OCI-LY3 (cell line): ENCODE data around the gene STK33.

Source experiments
- H2AFZ ChIP-seq: fragments of 200-600, 300-600 bp; shearing (Covaris generic); 2 replicates; pipeline ENCODE4 v1.6.0; 2014; ENCODE audit warnings: antibody characterized with exemption, low read depth, low read length
- H3K27ac ChIP-seq: fragments of 200-600, 300-600 bp; sonication (generic); 2 replicates; pipeline ENCODE4 v1.5.1; 2014; ENCODE audit warnings: mild to moderate bottlenecking, low read length, moderate library complexity, mixed read lengths
- H3K27me3 ChIP-seq: fragments of 200-600, 300-600 bp; sonication (generic); 2 replicates; pipeline ENCODE4 v1.6.1; 2014; ENCODE audit warnings: low read depth, low read length, mixed read lengths
- H3K36me3 ChIP-seq: fragments of 200-600, 300-600 bp; sonication (generic); replicated peaks from 2 replicates; pipeline ENCODE3; 2014; ENCODE audit warnings: low read depth, low read length, mixed read lengths
- H3K4me1 ChIP-seq: fragments of 300-600, 200-600 bp; sonication (generic); 2 replicates; pipeline ENCODE4 v1.6.1; 2014; ENCODE audit warnings: low read length, mixed read lengths
- H3K4me2 ChIP-seq: fragments of 200-600, 300-600 bp; sonication (generic); 2 replicates; pipeline ENCODE4 v1.6.1; 2014; ENCODE audit warnings: low read length, mixed read lengths
- H3K4me3 ChIP-seq: fragments of 300-600, 200-600 bp; sonication (generic); 2 replicates; pipeline ENCODE4 v1.5.1; 2014; ENCODE audit warnings: antibody characterized with exemption, mild to moderate bottlenecking, low read length, moderate library complexity
- H3K79me2 ChIP-seq: fragments of 300-600, 200-600 bp; shearing (Covaris generic); 2 replicates; pipeline ENCODE4 v1.6.1; 2014; ENCODE audit warnings: mild to moderate bottlenecking, low read length, mixed read lengths
- H3K9ac ChIP-seq: fragments of 300-600, 200-600 bp; shearing (Covaris generic); 2 replicates; pipeline ENCODE4 v1.6.0; 2014; ENCODE audit warnings: mild to moderate bottlenecking, low read length, moderate library complexity
- H3K9me3 ChIP-seq: fragments of 200-600, 300-600 bp; shearing (Covaris generic); 2 replicates; pipeline ENCODE4 v1.6.1; 2014; ENCODE audit warnings: low read length, mixed read lengths; ENCODE audit not compliant: insufficient read depth
- H4K20me1 ChIP-seq: fragments of 200-600, 300-600 bp; sonication (generic); 2 replicates; pipeline ENCODE4 v1.6.1; 2016; ENCODE audit warnings: low read length, mixed read lengths; ENCODE audit not compliant: insufficient read depth
- EZH2phosphoT487 ChIP-seq: fragments of 200-600 bp; shearing (Covaris generic); IDR thresholded peaks from 2 replicates; pipeline ENCODE4 v1.6.1; 2018; ENCODE audit warnings: antibody characterized with exemption, mixed run types, low read depth
- TF ChIP-seq, protein P1 (sequence below): fragments of 200-600, 300-600 bp; sonication (generic); IDR thresholded peaks from 2 replicates; pipeline ENCODE4 v1.5.1; 2014; ENCODE audit warnings: antibody characterized with exemption, low read length, low read depth

STK33 gene

DNA sequence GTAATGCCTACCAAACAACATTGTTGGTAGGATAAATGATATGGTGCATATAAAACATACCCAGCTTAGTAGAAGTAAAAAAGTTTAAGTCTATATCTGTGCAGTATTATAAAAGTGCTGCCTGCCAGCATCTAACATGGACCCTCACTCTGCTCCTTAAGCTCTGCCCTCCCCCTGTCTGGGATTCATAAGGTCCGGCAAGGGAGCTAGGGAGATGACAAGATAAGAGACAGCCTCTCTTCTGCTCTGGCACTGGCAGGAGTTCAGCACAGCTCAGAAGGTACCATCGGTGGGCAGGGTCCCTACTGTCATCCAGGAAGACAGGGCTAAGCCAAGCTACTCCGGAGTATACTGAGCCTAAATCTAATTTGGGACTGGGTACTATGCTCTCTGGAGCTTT is 45.6 kb upstream of the STK33 start:
- no peaks in the 10 kb centered on the region for H4K20me1 ChIP-seq
- H3K36me3 ChIP-seq, result peaks cover 26% of the 10 kb centered on the region
- no peak overlapping the region for H3K27ac ChIP-seq
- no peaks in the 10 kb centered on the region for H3K79me2 ChIP-seq
- H3K4me1 ChIP-seq, result peaks cover 3% of the 10 kb centered on the region
- H3K27me3 ChIP-seq, result peaks cover 5% of the 10 kb centered on the region; the same call in 1 of the 2 replicates
- H3K4me3 ChIP-seq, result no peak overlapping the region
- no peak overlapping the region for H3K4me2 ChIP-seq
- no peak overlapping the region for H3K9ac ChIP-seq
- H3K9me3 ChIP-seq, result no peaks in the 10 kb centered on the region; the same call in 1 of the 2 replicates
- no peak overlapping the region for H2AFZ ChIP-seq
- TF ChIP-seq, protein P1, sequence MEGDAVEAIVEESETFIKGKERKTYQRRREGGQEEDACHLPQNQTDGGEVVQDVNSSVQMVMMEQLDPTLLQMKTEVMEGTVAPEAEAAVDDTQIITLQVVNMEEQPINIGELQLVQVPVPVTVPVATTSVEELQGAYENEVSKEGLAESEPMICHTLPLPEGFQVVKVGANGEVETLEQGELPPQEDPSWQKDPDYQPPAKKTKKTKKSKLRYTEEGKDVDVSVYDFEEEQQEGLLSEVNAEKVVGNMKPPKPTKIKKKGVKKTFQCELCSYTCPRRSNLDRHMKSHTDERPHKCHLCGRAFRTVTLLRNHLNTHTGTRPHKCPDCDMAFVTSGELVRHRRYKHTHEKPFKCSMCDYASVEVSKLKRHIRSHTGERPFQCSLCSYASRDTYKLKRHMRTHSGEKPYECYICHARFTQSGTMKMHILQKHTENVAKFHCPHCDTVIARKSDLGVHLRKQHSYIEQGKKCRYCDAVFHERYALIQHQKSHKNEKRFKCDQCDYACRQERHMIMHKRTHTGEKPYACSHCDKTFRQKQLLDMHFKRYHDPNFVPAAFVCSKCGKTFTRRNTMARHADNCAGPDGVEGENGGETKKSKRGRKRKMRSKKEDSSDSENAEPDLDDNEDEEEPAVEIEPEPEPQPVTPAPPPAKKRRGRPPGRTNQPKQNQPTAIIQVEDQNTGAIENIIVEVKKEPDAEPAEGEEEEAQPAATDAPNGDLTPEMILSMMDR, result no peak
- no peak for TF ChIP-seq EZH2phosphoT487

GRCh38 chr11:8638300-8638699 is 44.3 kb upstream of the STK33 start:
- Histone ChIP-seq H3K36me3 (peaks cover 30% of the 10 kb centered on the region), H3K27me3 (peaks cover 5% of the 10 kb centered on the region; the same call in 1 of the 2 replicates), H3K27ac (no peak overlapping the region), H2AFZ (no peak overlapping the region), H4K20me1 (no peaks in the 10 kb centered on the region), H3K4me2 (no peak overlapping the region), H3K79me2 (no peaks in the 10 kb centered on the region), H3K4me1 (peaks cover 11% of the 10 kb centered on the region), H3K9ac (no peak overlapping the region), H3K9me3 (no peaks in the 10 kb centered on the region; the same call in 1 of the 2 replicates), H3K4me3 (no peak overlapping the region)
- no peak for TF ChIP-seq EZH2phosphoT487
- TF ChIP-seq, protein P1, result no peak

DNA sequence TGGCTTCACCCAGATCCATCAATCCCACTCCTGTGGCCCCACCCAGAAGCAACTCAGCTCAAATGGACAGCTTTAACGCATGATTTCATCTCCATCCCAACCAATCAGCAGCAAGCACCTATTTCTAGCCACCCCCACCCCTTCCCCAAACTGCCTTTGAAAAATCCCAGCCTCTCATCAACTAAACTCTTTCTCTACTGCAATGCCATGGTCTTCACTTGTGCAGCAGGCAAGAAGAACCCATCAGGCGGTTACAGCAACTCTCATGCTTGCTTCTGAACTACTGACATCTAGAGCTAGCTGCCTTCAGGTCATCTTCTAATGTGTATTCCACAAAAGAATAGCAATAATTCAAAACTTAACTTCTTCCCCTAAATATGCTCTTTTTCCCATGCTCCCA is 42.1 kb upstream of the STK33 start:
- TF ChIP-seq, protein P1, result no peak
- TF ChIP-seq EZH2phosphoT487, result no peak
- Histone ChIP-seq H3K36me3 (peaks cover 30% of the 10 kb centered on the region), H3K27ac (no peak overlapping the region), H3K4me3 (no peak overlapping the region), H3K9me3 (no peaks in the 10 kb centered on the region; the same call in 1 of the 2 replicates), H3K4me2 (no peak overlapping the region), H2AFZ (no peak overlapping the region), H3K27me3 (peaks cover 5% of the 10 kb centered on the region; the same call in 1 of the 2 replicates), H4K20me1 (no peaks in the 10 kb centered on the region), H3K9ac (no peak overlapping the region), H3K79me2 (no peaks in the 10 kb centered on the region), H3K4me1 (peaks cover 11% of the 10 kb centered on the region)

DNA sequence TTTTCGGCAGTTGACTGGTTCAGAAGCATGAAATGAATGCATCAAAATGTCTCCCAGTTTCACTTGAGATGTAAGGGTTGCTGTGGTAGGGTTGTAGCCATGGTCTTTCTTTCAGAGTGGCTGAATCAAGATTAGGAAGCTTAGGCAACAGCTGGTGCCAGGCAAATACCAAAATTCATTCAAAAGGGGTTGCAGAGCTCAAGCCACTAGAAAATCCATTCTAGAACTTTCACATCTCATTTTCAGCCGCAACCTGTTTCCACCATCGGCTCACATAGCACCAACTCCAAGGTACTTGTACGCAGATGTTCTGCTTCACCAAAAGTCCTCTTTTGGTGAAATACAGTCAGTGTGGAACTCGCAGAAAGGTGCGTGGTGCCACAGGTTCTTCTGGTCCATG is 40.5 kb upstream of the STK33 start:
- no peak for TF ChIP-seq EZH2phosphoT487
- TF ChIP-seq, protein P1, result no peak
- no peaks in the 10 kb centered on the region; the same call in 1 of the 2 replicates for H3K9me3 ChIP-seq
- H3K27me3 ChIP-seq, result peaks cover 5% of the 10 kb centered on the region; the same call in 1 of the 2 replicates
- no peaks in the 10 kb centered on the region for H4K20me1 ChIP-seq
- no peak overlapping the region for H3K27ac ChIP-seq
- H2AFZ ChIP-seq, result no peak overlapping the region
- no peak overlapping the region for H3K4me3 ChIP-seq
- H3K79me2 ChIP-seq, result no peaks in the 10 kb centered on the region
- H3K4me1 ChIP-seq, result peaks cover 11% of the 10 kb centered on the region
- no peak overlapping the region for H3K9ac ChIP-seq
- peaks cover 30% of the 10 kb centered on the region for H3K36me3 ChIP-seq
- H3K4me2 ChIP-seq, result peak overlapping the region; percentile 22; the same call in 1 of the 2 replicates
